ENCODE results near the gene DHRS13.

Gene DHRS13

DNA sequence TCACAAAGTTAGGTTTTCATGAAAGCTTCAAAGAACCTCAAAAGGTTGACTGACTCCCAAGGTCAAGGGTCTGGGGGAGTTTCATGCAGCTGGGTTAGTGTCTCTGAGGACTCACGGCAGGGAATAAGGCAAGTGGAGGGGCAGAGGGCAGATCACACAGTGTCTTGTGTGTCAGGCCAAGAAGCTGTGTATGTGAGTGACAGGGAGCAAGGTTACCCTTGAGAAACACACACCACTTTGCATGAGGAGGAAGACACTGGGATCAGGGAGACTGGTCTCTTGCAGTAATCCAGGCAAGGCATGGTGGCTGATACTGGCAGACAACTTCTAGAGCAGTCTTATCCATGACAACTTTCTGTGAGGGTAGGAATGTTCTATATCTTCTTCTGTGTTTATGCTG lies 11.7 kb downstream of the DHRS13 start:
- no peak for DNase-seq (ENCODE audit: low read depth)
- TF ChIP-seq, protein P1, sequence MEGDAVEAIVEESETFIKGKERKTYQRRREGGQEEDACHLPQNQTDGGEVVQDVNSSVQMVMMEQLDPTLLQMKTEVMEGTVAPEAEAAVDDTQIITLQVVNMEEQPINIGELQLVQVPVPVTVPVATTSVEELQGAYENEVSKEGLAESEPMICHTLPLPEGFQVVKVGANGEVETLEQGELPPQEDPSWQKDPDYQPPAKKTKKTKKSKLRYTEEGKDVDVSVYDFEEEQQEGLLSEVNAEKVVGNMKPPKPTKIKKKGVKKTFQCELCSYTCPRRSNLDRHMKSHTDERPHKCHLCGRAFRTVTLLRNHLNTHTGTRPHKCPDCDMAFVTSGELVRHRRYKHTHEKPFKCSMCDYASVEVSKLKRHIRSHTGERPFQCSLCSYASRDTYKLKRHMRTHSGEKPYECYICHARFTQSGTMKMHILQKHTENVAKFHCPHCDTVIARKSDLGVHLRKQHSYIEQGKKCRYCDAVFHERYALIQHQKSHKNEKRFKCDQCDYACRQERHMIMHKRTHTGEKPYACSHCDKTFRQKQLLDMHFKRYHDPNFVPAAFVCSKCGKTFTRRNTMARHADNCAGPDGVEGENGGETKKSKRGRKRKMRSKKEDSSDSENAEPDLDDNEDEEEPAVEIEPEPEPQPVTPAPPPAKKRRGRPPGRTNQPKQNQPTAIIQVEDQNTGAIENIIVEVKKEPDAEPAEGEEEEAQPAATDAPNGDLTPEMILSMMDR (conservative IDR thresholded peaks at IDR 0.05; ENCODE audit: low read length), result no peak
- no peak overlapping the region for H3K4me3 ChIP-seq (ENCODE audit: low read length)

GRCh38 chr17:28889996-28890395 lies 12.9 kb downstream of the DHRS13 start:
- H3K4me3 ChIP-seq (ENCODE audit: low read length), result no peak overlapping the region
- TF ChIP-seq, protein P1 (conservative IDR thresholded peaks at IDR 0.05; ENCODE audit: low read length), result no peak
- DNase-seq (ENCODE audit: low read depth), result no peak

GRCh38 chr17:28888832-28889231 lies 14.0 kb downstream of the DHRS13 start:
- no peak for DNase-seq (ENCODE audit: low read depth)
- H3K4me3 ChIP-seq (ENCODE audit: low read length), result no peak overlapping the region
- TF ChIP-seq, protein P1 (conservative IDR thresholded peaks at IDR 0.05; ENCODE audit: low read length), result no peak

GRCh38 chr17:28887871-28888471 lies 14.9 kb downstream of the DHRS13 start:
- TF ChIP-seq, protein P1 (conservative IDR thresholded peaks at IDR 0.05; ENCODE audit: low read length), result no peak
- no peak for DNase-seq (ENCODE audit: low read depth)
- H3K4me3 ChIP-seq (ENCODE audit: low read length), result no peak overlapping the region

GRCh38 chr17:28885951-28886350 lies 16.9 kb downstream of the DHRS13 start:
- no peak for DNase-seq (ENCODE audit: low read depth)
- TF ChIP-seq, protein P1 (conservative IDR thresholded peaks at IDR 0.05; ENCODE audit: low read length), result no peak
- no peak overlapping the region for H3K4me3 ChIP-seq (ENCODE audit: low read length)

DNA sequence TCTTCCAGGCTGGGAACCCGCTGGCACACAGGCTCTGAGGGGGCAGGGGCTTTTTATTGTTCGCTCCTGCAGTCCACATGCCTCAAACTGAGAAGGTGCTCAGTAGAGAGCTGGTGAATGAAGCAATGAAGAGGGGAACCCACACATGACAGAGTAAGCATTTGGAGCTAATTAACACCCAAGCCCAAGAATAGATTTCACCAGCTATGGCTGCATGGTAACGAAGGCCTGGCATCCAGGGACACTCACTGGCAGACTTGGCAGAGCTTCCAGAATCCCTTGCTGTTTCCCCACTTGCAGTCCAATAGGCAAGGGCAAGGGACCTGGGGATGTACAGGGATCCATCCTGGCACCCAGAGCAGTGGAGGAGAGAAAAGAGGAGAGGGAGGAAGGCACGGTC lies 17.5 kb downstream of the DHRS13 start:
- no peak for DNase-seq (ENCODE audit: low read depth)
- no peak overlapping the region for H3K4me3 ChIP-seq (ENCODE audit: low read length)
- TF ChIP-seq, protein P1 (conservative IDR thresholded peaks at IDR 0.05; ENCODE audit: low read length), result no peak

GRCh38 chr17:28883967-28884702 lies 18.7 kb downstream of the DHRS13 start:
- TF ChIP-seq, protein P1 (conservative IDR thresholded peaks at IDR 0.05; ENCODE audit: low read length), result no peak
- DNase-seq (ENCODE audit: low read depth), result no peak
- no peak overlapping the region for H3K4me3 ChIP-seq (ENCODE audit: low read length)
